Left ventricle myocardium superior (tissue), 1 donor: Measurements from ENCODE around the gene KATNAL1. TPM values are rescaled to one million over a fixed set of nuclear protein-coding genes. Genes with fewer than 3 reads are reported as not detected.
"Not testable (repeated sequence)": the region's sequence is repeated elsewhere in the genome, so short reads cannot be mapped to it uniquely, and the experiment has no call there.

Source experiments
- ATAC-seq: fragments of 200-7000 bp; cut with Tn5 transposase; one replicate; pipeline ENCODE4 v1.9.1; 2020; ENCODE audit warnings: mild to moderate bottlenecking, moderate library complexity
- DNase-seq: peaks from one replicate; pipeline ENCODE4 v3.0.0-alpha.2; 2020
- intact Hi-C: fragments of 100-400 bp; cut with micrococcal nuclease; formaldehyde crosslinking; loops from one replicate; pipeline ENCODE4 v1.11.0; 2022
- total RNA-seq: library from RNA; stranded (reverse); fragmentation: NEBNext Ultra II Directional; extraction: Animal tissue kit (Norgen Biotek cat#: 25700); gene quantifications from one replicate; pipeline ENCODE4 v1.2.1, GENCODE V29; 2021
- donor health status: DM: no; HTN: yes; CAD: no; lungs with severe emphysema.

KATNAL1 gene
- total RNA-seq, 1 donor from 2014 or later = 36.6 TPM

DNA sequence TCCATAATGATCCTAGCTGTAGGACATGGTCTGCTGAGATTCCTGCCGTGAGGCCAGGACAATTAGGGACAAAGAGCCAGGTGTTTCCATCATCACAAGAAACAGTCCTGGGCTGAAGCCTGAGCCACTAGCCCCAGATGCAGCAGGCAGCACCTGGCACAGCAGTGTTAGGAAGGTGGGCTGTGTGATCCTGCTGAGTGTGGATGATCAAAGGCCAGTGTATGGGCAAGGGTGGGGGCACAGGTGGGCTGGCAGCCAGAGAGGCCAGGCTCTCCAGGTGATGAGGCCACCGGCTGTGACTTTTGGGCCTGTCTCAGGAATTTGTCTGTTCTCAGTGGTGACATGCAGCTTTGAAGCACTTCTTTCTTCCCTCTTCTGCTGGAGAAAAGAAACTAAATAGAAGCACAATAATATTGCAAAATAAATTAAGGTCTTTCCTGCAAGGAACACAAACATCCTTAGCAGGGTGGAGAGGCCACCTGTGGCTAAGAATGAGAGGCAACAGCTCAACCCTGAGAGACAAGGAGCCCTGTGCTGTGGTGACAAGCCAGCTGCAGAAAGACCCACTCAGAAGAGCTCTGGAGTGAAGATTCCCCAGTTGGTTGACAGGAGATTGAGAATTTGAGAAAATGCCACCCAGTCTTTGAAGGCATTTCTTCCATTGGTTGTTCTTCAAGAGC lies 127.6 kb downstream of the KATNAL1 start:
- intact Hi-C loops = no loop called here
- ATAC-seq (no peak), DNase-seq (no peak)

DNA sequence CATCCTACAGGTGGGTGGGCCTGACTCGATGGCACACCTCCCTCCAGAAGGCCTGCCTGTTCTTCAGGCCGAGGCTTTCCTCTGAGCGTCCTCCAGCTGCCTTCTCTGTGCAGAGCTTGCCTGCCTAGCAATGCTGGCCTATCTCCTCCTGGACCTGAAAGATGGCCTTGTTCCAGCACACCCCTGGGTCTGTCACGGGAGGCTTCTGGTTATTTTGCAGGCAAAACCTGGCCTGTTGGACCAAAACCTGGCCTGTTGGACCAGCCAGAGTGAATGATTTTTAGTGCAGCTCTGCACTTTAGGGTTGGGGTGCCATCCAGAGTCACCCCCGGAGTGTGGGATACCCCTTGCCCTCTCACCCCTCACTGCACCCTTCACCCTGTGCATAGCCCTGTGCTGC lies 128.4 kb downstream of the KATNAL1 start:
- DNase-seq = no peak
- intact Hi-C loops = no loop called here
- no peak for ATAC-seq

DNA sequence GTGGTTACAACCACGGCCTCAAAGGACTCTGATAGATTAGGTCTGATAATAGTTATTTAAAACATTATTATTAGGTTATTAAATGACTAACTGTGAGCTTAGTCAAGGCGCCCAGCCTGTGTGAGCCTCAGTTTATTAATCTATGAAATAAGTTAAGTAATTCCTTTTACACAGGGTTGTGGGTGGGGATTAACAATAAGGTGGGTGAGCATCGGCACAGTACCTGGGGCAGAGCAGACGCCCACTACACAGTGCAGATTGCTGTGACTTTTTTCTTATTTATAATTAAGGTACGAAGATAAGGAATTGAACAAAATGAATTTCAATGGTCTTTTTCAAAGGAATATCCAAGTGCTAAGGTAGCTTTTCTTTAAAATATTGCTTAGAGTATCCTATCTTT lies 132.2 kb downstream of the KATNAL1 start:
- DNase-seq (no peak), ATAC-seq (no peak)
- intact Hi-C loops = no loop called here

DNA sequence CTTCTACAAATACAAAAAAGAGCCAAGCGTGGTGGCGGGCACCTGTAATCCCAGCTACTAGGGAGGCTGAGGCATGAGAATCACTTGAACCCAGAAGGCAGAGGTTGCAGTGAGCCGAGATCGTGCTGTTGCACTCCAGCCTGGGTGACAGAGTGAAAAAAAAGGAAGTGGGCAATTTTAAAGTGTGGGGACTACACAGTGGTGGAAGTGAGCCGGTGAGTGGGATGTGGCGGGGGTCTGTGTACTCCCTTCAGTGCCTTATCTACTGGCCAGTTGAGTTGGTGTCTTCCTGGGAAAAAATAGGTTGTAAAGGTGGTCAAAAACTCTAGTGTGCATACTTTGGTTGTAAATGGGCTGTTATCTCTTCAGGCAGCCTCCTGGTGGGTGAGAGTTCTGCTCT lies 133.1 kb downstream of the KATNAL1 start:
- ATAC-seq, intact Hi-C loops, DNase-seq: not testable (repeated sequence)

DNA sequence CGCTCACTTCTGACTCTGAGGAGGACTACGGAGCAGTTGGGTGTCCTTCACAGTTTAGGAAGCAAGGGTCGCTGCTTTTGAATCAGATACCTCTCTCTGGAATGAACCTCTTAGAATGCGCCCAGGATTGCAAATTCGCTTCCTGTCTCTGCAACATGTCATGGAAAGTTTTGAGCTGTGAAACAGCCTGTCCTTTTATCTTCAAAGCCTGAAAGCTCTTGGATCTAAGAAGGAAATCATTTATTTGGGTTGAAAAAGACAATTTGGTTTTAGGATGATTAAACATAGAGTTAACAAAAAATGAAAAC lies 134.1 kb downstream of the KATNAL1 start:
- intact Hi-C loops = no loop called here
- DNase-seq (no peak), ATAC-seq (no peak)

DNA sequence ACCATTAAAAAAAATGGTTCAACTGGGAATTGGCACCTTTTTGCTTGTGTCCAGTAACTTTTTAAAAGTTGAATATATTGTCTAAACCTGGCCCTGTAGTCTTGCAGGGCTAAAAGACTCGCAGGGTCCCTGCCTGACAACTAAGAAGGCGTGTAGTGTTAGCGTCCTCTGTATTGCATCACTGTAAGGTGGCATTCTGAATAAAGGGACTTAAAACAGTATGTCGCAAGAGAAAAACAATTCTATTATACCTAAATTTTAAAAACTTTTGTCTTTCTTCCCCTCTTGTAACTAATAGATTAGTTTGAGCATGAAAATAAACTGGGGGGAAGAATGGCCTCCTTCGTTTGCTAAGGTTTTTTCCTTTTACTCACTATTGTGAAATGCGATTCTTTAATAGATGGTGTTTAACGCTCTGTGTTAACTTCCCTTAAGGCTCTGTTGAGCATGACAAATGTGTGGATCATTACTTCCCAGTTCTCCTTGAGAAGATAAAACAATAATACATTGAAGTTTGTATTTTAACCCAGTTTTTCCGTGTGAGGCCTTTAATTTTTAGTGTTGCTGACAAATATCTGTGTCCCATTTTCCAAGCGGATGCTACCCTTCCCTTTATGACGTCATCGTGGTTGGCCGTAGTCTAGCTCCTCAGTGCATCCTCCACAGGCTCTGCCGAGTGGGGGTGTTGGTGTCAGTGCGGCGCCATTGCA lies 134.6 kb downstream of the KATNAL1 start:
- ATAC-seq (no peak), DNase-seq (no peak)
- intact Hi-C loops = no loop called here

DNA sequence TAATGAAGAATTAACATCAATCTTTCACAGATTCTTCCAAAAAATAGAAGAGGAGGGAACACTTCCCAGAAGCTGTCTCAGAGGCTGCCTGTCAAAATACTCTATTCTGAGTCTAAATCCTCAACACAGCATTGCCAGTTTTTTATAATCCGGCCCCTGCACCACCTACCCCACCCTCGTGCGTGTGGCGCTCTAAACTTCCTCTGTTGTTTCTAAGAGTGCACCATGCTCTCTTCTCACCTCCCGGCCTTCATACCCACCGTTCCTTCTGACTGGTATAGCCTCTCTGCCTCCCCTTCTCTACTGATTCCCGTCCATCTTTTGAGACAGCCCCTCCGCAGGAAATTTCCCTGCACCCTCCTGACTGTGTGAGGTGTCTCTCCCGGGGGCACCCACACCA lies 136.8 kb downstream of the KATNAL1 start:
- no peak for DNase-seq
- no peak for ATAC-seq
- intact Hi-C loops = no loop called here

DNA sequence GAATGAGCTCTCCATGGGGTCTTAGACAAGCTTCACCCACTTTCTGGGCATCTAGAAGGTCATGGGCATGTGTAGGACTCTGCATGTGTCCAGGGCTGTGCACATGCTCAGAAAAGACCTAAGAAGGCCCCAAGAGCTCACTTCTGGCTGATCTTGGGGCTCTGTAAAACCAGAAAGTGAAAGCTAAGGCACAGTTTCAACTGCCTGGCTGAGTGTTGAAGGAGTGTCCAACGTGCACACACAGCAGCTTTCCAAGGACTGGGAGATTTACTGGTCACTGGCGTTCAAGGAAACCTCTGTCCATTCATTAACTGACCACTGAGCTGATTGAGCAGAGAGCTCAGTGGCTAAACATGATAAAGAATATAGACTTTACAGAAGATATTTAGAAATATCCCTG lies 137.9 kb downstream of the KATNAL1 start:
- no peak for DNase-seq
- no peak for ATAC-seq
- intact Hi-C loops = no loop called here

DNA sequence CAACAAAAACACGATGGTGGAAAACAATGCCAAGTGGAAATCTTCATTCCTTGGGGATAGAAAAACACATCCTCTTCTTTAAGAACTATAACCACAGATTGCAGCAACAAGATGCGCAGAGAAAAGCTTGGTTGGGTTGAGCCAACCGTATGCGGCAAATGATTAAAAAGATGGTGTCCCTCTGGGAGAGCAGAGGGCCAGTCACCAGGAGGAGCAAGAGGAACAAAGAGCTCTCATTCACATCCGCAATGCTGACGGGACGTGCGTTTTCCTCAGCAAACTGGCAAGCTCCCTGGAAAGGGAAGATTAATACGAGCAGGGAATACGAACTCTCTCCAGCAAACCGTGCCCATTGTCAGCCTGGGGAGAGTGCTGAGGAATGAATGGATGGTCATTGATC lies 141.6 kb downstream of the KATNAL1 start:
- ATAC-seq (no peak), DNase-seq (no peak)
- intact Hi-C loops = no loop called here

DNA sequence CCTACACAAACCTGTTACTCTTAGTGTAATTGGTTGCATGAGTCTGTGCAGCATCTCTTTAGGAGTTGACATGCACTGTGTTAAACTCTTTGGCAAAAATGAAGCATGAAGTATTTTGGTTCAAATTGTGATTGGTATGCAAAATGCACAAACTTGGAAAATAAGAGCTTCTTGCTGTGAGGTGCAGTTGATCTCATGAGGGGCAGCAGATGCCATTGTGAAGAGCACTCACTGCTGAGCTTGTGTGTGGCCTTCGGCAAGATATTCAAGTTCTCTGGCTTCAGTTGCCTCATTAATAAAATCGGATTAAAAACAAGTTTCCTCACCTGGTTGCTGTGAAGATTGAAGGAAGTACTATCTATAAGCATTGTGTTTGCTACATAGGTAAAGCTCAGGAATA lies 142.3 kb downstream of the KATNAL1 start:
- intact Hi-C loops = no loop called here
- no peak for DNase-seq
- no peak for ATAC-seq

DNA sequence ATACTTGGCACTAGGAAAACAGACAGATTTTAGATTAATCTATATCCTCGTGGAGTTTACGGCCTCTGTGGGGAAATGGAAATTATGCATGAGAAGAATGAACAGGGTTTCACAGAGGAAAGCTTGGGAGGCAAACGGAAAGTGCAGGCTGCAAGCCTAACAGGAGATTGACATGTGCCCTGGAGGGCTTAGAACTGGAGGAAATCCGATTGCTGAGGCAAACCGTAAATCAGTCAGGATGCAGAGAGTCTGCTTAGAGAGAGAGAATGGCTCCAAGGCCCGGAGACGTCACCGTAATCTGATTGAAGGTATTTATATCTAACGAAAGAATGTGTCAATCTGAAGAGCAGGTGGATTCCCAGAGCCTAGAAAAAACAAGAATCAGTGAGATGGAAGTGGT lies 143.2 kb downstream of the KATNAL1 start:
- DNase-seq = no peak
- intact Hi-C loops = no loop called here
- ATAC-seq = no peak

DNA sequence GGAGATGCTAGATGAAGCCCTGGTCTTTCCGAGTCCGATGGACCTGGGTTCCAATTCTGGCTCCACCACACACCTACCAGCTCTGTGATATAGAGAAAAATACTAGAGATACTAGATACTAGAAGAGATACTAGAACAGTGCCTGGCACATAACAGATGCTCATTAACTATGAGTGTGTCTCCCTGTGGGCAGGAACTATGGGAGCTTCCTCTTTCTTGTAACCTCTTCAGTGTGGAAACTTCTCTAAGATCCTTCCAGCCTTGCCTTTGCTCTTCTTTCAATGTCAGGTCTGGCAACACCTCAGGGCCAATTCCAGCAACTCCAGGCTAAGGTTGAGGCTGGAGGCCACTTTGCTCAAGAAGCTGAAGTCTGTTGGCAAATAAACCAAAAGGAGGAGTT lies 143.9 kb downstream of the KATNAL1 start:
- intact Hi-C loops = no loop called here
- DNase-seq (no peak), ATAC-seq (no peak)

DNA sequence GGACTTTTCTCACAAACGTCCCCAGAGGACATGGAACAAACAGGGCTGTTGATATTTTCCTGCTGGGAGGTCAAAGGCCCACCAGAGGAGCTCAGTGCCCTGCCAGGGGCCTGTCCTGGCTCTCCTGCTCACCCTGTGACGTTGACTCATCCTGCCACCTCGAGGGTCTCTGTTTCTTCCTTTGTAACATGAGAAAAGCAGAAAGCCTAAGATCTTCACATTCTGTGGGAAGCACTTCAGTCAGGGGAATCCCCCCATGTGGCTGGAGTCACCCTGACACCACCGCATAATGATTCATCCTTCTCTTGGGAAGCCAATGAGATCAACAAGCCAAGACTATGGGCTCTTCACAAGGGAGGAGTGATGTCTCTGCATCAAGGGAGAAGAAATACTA lies 147.9 kb downstream of the KATNAL1 start:
- no peak for DNase-seq
- intact Hi-C loops = no loop called here
- no peak for ATAC-seq

DNA sequence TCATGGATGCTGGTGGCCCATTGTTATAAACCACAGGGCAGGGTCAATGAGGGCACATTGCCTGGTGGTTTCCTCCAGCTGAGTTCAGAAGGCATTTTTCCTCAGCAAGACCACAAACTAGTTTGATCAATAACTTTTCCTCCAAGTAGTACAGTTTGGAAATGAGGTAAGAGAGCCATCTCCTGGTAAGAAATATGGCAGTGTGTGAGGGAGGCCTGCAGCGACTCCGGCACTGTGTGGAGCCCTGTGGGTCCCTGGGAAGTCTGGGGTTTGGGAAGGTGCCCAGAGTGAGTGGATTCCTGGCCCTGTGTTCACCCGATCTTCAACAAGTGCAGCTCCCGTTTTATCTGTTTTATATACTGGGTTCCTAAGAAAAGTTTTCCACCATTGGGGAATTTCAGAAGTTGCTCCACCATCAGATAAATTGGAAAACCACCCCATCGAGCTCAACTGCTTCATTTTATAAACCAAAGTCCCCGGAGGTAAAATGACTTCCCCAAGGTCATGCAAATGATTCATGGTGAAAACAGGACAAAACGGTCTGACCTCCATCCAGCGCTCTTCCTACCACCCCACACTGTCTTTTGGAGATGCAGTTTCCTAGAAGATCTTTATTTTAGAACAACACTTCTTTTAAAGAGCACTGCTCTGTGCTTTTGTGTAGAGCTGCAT lies 148.4 kb downstream of the KATNAL1 start:
- DNase-seq (no peak), ATAC-seq (no peak)
- intact Hi-C loops = no loop called here

DNA sequence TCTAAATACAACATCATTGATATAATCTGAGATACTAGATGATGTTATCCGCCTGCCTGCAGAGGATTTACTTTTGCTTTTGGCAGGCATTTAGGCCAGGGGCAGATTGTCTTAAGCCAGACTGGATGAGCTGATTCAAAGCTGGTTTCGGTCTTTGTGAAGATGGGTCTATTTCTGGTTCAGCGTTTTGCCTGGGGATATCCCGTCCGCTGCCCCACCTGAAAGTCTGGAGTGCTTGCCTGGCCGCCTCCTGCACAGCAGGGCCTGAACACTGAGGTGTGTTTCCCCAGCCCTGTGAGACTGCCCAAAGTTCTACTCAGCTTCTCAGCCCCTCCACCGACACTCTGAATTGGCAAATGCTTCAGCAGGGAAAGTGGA lies 149.7 kb downstream of the KATNAL1 start:
- no peak for DNase-seq
- no peak for ATAC-seq
- intact Hi-C loops = no loop called here

DNA sequence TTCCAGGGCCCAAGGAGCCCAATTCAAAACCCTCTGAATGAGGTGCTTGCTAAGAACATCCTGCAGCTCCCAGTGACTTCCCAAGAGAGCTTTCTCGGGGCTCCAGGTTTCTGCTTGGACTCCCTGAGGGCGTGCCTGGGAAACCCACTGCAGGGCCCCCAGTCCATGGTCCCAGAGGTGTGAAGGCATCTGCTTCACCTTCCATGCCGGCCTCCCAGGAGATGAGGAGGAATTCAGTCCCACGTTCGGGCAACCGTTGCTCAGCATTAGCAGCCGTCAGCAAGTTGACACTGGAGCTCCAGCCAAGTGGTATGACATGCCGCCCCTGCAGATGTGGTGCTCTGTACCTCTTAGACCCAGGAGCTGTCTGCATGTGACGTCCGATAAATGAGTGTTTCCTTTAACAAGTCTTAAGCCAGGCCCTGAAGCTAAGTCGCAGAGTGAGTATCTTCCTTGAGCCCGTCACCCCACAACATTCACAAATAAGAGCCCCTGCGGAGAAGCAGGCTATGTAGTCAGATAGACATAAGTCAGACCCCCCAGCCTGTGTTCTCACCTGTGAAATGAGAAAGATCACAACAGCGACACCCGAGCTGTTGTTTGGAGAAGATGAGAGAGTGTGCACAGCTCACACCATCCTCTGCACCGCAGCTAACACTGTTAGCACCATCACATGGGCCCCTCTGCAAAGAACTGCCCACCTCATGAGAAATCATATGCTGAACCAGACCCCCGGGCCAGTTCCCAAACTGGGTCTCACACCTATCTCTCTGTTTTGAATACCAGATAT lies 150.3 kb downstream of the KATNAL1 start:
- ATAC-seq (no peak), DNase-seq (no peak)
- intact Hi-C loops = no loop called here

DNA sequence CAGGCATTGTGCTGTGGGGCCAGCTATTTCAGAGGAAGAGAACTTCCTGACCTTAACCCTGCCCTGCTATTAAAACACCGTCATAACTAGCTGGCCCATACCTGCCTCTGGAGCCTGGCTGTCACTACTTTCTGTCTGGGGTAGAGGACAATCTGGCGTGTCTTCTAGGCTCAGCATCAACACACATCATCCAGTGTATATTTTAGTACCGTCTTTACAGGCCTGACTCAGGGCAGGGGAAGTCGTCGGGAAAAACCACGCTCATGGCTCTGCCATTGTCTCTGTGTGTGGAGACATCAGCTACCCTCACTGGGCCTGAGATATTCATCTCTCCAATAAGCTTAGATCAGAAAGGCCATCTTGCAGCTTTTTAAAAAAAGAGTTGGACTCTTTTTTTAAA lies 151.1 kb downstream of the KATNAL1 start:
- intact Hi-C loops = no loop called here
- no peak for DNase-seq
- ATAC-seq = no peak

DNA sequence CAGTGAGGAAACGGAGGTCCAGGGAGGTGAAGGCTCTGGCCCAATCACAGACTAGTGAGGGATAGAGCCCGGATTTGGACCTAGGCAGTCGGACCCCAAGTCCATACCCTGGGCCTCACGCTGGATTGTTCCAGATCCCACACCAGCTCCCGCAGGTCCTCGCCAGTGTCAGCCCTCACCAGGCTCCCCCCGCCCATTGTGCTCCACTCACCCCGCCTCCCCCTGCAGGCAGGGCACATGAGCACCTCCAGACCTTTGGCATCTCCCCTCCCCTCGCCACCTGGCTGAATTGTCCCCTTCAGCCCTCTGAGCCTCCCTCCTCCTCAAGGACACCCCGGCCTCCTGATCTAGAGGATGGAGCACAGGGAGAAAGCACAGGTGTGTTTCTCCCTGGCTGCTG lies 152.4 kb downstream of the KATNAL1 start:
- ATAC-seq = no peak

DNA sequence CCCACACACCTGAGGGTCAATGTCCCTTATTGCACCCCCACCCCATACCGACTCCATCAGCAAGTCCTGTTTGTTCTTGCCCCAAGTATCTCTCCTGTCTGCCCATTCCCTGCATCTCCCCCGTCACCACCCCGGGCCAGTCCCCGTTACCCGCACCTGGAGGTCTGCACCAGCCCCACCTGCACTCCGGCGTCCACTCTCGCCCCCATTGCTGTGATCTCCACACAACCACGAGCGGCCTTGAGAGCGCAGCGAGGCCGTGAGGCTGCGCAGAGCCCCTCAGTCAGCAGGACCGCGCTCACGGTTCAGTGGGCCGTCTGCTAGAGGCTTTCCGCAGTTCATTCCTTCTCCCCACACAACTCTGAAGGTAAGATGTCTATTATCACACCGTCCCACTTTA lies 152.8 kb downstream of the KATNAL1 start:
- DNase-seq = no peak
- no peak for ATAC-seq
- intact Hi-C loops = no loop called here

More for the DNA sequence above, 152.4 kb downstream of the KATNAL1 start:
- no peak for DNase-seq
- intact Hi-C loops = no loop called here
